Stimulated activated effector memory CD8-positive, alpha-beta T cell treated with anti-CD3 and anti-CD28 coated beads, Interleukin-12 subunit alpha, Interleukin-12 subunit beta, amount 100 ng/mL, for 72 hours (primary cell): ENCODE results near the gene ARHGEF17.

Experiments used
- ATAC-seq: fragments of 150-1000 bp; cut with Tn5 transposase; 2 replicates; pipeline ENCODE4 v1.10.0; 2021
- DNase-seq, 2 donors: peaks; one replicate each; pipeline ENCODE4 v3.0.0; 2021 to 2022; ENCODE audit warnings: low spot score in 2 of 2
- H3K27ac Mint-ChIP-seq: one replicate; pipeline ENCODE4 v1.8.0; 2022; ENCODE audit warnings: mild to moderate bottlenecking, mixed read lengths
- H3K36me3 Mint-ChIP-seq: one replicate; pipeline ENCODE4 v1.8.0; 2022; ENCODE audit warnings: mild to moderate bottlenecking, mixed read lengths
- H3K4me1 Mint-ChIP-seq: one replicate; pipeline ENCODE4 v1.8.0; 2022; ENCODE audit warnings: mixed read lengths
- H3K4me3 Mint-ChIP-seq: one replicate; pipeline ENCODE4 v1.8.0; 2022; ENCODE audit warnings: mild to moderate bottlenecking, mixed read lengths
- H3K9me3 Mint-ChIP-seq: one replicate; pipeline ENCODE4 v1.8.0; 2022; ENCODE audit warnings: mixed read lengths

ARHGEF17 gene

DNA sequence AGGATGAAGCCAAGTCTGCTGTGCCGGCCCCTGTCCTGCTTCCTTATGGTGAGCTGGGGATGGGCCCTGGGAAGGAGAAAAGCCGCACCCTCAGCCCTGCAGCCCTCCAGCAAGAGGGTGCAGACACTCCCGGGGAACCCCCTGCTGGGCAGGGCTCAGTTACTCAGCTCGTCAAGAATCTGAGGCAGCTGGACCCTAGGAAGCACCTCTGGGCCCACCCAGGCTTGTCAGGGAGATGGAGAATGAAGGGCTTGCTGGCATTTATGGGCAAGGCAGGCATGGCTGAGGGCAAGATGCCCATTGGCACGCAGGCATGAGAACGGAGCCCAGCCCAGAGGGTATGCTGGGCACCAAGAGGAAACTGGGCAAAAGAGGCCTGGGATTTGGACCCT lies 81.1 kb downstream of the ARHGEF17 start:
- H3K4me1 Mint-ChIP-seq: peaks cover 56% of the 10 kb centered on the region

DNA sequence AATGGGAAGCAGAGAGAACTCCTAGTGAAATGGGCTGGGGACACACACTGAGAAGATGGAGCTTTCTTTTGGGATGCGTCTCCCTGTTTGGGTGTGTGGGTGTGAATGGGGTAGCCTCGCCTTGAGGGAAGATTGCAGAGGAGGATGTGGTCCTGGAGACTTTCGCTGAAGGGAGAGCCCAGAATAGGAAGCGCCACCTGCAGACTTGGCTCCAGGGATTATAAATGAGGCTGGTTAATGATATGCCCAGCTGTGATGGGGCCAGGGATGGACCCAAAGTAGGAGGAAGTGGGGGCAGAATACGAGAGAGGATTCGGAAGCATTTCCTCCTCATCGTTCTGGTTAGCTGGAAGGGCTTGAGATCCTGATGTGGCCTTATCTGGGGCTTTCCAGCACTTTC lies 81.8 kb downstream of the ARHGEF17 start:
- ATAC-seq: no peak
- no peak for DNase-seq
- Mint-ChIP-seq H3K27ac (peak overlapping the region; percentile 60), H3K4me3 (no peak overlapping the region), H3K9me3 (no peaks in the 10 kb centered on the region), H3K4me1 (peaks cover 48% of the 10 kb centered on the region), H3K36me3 (peaks cover 64% of the 10 kb centered on the region)

More for the DNA sequence above, 81.1 kb downstream of the ARHGEF17 start:
- ATAC-seq: no peak
- Mint-ChIP-seq H3K4me3 (no peak overlapping the region), H3K27ac (peak overlapping the region; percentile 60), H3K9me3 (no peaks in the 10 kb centered on the region), H3K36me3 (peaks cover 61% of the 10 kb centered on the region)
- DNase-seq: no peak

DNA sequence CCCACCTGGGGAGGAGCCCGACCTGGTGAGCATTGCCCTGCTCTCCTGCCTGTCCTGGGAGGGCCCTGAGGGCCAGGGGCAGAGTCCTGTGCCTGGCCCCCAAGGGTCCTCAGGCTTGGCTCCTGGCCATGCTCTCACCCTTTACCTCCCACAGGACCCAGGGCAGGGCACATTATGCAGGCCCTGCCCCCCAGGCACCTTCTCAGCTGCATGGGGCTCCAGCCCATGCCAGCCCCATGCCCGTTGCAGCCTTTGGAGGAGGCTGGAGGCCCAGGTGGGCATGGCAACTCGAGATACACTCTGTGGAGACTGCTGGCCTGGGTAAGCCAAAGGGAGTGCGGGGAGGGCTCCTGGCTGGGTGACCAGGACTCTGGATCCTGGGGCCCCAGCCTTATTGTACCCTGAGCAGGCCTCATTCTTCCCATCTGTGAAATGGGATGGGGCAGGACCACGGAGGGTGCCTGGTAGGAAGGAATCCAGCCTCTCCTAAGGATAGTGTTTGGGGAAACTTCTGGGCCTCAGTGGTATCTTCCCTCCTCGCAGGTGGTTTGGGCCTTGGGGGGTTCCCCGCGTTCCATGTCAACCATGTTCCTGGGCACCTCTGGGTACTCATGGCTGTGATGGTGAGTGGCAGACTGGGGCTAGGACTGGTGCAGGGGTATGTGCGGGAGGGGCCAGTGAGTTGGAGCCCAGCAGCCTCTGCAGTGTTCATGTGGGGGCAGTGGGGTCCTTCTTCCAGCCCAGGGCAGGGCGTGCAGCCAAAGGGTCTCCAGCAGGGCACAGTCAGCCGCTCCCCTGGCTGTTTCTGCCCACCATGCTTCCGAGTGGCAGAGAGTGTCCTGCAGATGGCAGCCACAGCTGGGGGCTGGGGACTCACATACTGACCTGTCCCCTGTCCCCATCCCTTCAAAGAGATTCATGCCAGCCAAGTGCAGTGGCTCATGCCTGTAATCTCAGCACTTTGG lies 82.8 kb downstream of the ARHGEF17 start:
- ATAC-seq: no peak
- no peaks in the 10 kb centered on the region for H3K9me3 Mint-ChIP-seq
- H3K4me1 Mint-ChIP-seq: peaks cover 39% of the 10 kb centered on the region
- no peak overlapping the region for H3K4me3 Mint-ChIP-seq
- no peak for DNase-seq
- peak overlapping the region; percentile 60 for H3K27ac Mint-ChIP-seq
- peaks cover 68% of the 10 kb centered on the region for H3K36me3 Mint-ChIP-seq

DNA sequence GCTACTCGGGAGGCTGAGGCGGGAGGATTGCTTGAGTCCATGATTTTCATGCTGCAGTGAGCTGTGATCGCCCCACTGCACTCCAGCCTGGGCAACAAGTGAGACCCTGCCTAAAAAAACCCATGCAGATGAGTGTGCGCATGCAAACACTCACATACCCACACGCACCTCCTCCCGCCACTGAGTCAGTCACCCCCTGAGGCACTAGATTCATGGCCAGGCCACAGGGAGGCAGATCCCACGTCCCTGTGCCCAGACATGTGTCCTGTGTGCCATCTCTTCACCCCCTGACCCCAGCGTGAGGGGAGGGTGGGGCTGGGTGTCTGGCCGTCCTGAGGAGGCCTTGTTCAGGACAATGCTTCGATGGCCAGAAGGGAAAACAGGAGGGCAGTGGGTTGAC lies 83.6 kb downstream of the ARHGEF17 start:
- DNase-seq (no peak), ATAC-seq (no peak)
- Mint-ChIP-seq H3K27ac (no peak overlapping the region), H3K4me1 (peaks cover 34% of the 10 kb centered on the region), H3K36me3 (peaks cover 76% of the 10 kb centered on the region), H3K9me3 (no peaks in the 10 kb centered on the region), H3K4me3 (no peak overlapping the region)

DNA sequence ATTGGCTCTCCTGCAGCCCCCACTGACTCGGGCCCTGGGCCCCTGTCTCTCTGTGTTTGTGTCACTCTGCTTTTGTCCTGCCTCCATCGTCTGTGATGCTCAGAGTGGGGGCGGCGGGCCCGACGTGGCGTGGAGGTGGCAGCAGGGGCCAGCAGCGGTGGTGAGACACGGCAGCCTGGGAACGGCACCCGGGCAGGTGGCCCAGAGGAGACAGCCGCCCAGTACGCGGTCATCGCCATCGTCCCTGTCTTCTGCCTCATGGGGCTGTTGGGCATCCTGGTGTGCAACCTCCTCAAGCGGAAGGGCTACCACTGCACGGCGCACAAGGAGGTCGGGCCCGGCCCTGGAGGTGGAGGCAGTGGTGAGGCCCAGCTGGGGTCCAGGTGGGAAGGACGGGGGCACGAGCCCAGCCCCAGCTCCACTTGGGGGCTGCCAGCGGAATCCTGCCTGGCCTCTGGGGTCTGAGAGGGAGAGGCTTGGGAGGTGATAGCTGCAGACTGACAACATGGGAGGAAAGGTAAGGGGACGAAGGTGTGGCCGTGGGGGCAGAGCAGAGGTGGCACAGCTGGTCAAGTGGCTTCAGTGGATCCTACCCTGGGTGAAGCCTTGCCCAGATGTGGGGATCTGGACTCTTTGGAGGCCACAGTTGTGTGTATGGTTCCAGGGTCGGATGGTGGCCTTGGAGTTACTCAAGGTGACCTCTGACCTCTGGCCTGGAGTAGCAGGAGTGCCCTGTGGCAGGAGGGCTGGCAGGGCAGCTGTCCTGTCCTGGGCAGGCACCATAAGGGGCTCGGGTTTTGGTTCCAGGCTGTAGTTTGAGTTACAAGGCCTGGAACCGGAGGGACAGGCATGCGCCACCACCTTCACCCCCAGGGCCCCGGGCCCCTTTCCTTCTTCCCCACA lies 84.3 kb downstream of the ARHGEF17 start:
- no peak for ATAC-seq
- DNase-seq: no peak
- Mint-ChIP-seq H3K9me3 (no peaks in the 10 kb centered on the region), H3K27ac (no peak overlapping the region), H3K4me1 (peaks cover 32% of the 10 kb centered on the region), H3K36me3 (peaks cover 77% of the 10 kb centered on the region), H3K4me3 (no peak overlapping the region)

DNA sequence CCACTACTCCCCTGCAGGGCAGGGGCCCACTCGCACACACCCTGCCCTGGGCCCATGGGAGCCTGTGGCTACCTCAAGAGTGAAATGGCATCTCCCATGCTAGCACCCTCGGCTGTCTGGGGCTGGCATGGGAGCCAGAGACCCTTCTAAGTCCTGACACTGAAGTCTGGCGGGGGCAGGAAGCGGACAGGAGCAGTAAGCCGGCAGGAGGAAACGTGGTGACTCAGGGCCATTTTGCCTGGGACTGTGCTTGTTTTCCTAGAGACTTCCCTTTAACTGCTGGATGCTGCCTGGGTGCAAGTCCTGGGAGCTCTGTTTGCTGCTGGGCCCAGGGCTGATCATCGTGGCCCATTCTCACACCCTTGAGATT lies 84.9 kb downstream of the ARHGEF17 start:
- ATAC-seq (no peak), DNase-seq (no peak)
- Mint-ChIP-seq H3K36me3 (peaks cover 82% of the 10 kb centered on the region), H3K9me3 (no peaks in the 10 kb centered on the region), H3K4me1 (peaks cover 26% of the 10 kb centered on the region), H3K27ac (no peak overlapping the region), H3K4me3 (no peak overlapping the region)

DNA sequence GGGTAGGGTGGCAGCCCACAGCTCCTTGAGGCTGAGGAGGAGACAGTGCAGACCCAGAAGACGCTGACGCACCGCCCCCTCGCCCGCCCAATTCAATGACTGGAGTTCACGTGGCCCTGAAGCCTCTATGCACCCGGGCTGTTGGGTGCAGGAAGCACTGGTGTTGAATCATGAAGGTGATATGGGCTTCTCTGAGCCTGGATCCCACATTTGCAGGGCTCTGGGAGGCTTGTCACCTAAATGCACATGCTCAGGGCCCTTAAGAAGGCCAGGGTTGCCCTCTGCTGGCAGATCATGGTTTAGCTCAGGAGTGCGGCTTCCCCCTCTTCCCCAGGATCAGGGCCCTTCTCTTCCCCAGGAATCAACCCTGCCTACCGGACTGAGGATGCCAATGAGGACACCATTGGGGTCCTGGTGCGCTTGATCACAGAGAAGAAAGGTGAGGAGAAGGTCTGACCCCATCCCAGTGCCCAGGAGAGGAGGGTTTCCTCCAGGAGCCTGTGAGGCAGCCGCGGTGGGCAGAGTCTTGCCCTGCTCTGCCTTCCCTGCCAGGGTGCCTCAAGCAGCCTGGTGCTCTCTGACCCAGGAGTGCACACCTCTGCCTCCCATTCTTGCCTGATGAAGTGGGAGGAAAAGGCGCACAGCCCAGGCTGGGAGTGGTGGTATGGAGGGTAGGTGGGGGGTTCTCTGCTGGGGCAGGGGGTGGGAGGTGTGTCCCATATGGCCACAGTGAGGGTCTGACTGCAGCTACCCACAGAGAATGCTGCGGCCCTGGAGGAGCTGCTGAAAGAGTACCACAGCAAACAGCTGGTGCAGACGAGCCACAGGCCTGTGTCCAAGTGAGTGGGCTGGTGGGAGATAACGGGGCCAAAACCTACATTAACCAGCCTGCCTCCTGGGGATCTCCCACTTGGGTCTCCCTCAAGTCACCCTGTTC lies 85.7 kb downstream of the ARHGEF17 start:
- peaks cover 88% of the 10 kb centered on the region for H3K36me3 Mint-ChIP-seq

DNA sequence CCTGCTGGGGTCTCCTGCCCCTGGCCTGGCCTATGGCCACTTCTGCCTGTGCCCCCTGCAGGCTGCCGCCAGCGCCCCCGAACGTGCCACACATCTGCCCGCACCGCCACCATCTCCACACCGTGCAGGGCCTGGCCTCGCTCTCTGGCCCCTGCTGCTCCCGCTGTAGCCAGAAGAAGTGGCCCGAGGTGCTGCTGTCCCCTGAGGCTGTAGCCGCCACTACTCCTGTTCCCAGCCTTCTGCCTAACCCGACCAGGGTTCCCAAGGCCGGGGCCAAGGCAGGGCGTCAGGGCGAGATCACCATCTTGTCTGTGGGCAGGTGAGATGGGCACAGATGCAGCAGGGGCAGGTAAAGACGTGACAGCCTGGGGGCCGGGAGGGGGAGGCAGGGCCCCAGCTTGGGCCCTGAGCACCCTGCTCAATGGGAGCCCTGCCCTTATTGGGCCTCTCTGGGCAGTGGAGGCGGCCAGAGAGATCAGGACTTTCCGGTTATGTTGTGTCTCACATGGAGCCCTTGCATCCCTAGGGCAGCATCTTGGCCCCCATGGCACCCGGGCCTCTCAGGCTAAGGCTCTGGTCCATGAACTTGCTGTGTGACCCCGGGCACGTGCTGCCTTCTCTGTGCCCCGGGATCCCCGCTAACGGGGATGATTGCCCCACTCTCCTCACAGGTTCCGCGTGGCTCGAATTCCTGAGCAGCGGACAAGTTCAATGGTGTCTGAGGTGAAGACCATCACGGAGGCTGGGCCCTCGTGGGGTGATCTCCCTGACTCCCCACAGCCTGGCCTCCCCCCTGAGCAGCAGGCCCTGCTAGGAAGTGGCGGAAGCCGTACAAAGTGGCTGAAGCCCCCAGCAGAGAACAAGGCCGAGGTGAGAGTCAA lies 86.6 kb downstream of the ARHGEF17 start:
- Mint-ChIP-seq H3K4me3 (no peak overlapping the region), H3K9me3 (no peaks in the 10 kb centered on the region), H3K36me3 (peaks cover 95% of the 10 kb centered on the region), H3K27ac (no peak overlapping the region), H3K4me1 (peaks cover 19% of the 10 kb centered on the region)
- DNase-seq (no peak), ATAC-seq (no peak)

More for the DNA sequence above, 85.7 kb downstream of the ARHGEF17 start:
- Mint-ChIP-seq H3K27ac (no peak overlapping the region), H3K4me1 (peaks cover 20% of the 10 kb centered on the region), H3K9me3 (no peaks in the 10 kb centered on the region), H3K4me3 (no peak overlapping the region)
- peak; percentile 61 for ATAC-seq
- peak; percentile 28 to 75 for DNase-seq

DNA sequence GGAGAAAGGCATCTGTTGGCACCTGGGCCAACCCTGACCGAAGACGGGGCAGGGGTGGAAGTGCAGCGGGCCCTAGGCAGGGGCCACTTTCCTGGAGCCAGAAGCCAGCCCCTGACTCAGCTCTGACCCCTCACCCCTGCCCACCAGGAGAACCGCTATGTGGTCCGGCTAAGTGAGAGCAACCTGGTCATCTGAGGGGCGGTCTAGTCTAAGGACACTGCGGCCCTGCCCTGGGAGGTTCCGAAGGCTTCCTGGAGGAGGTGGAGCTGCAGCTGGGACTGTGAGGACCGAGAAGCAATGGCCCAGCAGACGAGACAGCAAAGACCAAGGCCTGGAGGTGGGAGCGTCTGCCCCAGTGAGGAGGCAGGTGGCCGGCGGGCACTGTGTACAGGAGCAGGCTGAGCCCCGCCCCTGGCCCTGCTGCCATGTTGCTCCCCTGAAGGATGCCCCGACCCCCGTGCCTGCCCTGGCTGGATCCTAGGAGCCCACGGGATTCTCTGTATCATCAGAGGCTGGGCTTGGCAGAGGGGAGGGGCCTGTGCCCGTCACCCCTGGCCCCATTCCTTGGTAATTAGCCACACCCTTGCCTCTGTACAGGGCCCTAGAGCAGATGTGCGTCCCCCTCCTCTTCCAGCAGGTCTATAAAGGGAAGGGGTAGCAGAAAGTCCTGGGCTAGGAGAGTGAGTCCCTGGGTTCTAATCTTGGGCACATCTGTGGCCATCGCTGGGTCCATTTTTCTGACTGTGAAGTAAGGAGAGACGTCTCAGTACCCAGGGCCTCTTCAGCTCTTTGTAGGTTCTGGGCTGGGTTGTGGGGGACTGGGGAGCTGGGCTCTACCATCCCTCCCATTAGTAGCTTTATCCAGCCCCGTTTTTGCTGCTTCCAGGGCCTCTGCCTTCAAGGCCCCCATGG lies 87.5 kb downstream of the ARHGEF17 start:
- Mint-ChIP-seq H3K4me3 (no peak overlapping the region), H3K4me1 (peaks cover 13% of the 10 kb centered on the region), H3K9me3 (no peaks in the 10 kb centered on the region), H3K36me3 (peaks cover 94% of the 10 kb centered on the region), H3K27ac (peak overlapping the region; percentile 83)
- no peak for DNase-seq
- ATAC-seq: no peak

DNA sequence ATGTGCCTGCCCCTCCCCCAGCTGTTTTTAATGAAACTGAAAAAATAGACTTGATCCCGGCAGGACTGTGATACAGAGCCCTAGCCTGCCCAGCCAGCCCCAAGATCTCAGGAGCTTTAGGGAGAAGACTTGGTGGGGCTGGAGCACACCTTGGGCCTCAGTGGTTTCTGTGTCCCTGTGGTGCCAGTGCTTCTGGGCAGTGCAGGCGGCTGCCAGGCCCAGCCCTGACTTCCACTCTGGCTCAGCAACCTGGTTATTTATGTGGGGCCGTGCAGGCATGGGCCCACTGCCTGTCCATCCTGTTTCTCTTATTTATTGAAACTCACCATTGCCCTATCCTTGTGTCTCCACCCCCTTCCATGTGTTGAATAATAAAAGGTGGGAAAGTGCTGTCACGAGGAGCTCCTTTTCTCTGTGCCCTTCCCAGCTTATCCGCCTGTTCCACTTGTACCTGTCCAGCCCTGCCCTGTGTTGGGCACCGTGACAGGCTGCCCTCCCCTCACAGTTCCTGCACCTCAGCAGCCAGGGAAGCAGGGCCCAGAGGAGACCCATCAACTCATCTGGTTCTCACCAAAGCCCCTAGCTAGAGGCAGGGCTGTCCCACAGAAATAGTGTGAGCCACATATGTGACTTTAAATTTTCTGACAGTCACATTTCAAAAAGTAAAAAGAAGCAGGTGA lies 88.3 kb downstream of the ARHGEF17 start:
- H3K4me3 Mint-ChIP-seq: no peak overlapping the region
- DNase-seq (no peak), ATAC-seq (no peak)
- peaks cover 13% of the 10 kb centered on the region for H3K4me1 Mint-ChIP-seq
- H3K9me3 Mint-ChIP-seq: no peaks in the 10 kb centered on the region
- peaks cover 96% of the 10 kb centered on the region for H3K36me3 Mint-ChIP-seq
- peak overlapping the region; percentile 83 for H3K27ac Mint-ChIP-seq

DNA sequence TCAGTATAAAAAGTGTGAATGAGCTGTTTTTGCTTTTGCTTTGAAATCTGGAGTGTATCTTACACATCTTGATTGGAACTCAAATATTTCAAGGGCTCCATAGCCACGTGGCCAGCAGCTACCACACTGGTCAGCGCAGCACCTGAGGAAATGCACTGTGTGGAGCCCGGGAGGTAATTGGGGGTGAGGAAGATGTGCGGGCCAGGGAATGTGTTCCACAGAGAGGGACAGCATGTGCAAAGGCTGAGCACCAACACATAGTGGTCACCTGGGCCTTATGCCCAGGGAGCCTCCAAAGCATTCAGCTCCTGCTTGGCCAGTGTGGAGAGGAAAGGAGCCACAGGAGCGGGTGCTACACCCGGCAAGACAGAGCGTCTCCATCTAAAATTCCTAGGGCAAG lies 88.9 kb downstream of the ARHGEF17 start:
- no peak overlapping the region for H3K4me3 Mint-ChIP-seq
- peaks cover 90% of the 10 kb centered on the region for H3K36me3 Mint-ChIP-seq
- peak overlapping the region; percentile 83 for H3K27ac Mint-ChIP-seq
- H3K4me1 Mint-ChIP-seq: peaks cover 13% of the 10 kb centered on the region
- H3K9me3 Mint-ChIP-seq: no peaks in the 10 kb centered on the region
- ATAC-seq (no peak), DNase-seq (no peak)

DNA sequence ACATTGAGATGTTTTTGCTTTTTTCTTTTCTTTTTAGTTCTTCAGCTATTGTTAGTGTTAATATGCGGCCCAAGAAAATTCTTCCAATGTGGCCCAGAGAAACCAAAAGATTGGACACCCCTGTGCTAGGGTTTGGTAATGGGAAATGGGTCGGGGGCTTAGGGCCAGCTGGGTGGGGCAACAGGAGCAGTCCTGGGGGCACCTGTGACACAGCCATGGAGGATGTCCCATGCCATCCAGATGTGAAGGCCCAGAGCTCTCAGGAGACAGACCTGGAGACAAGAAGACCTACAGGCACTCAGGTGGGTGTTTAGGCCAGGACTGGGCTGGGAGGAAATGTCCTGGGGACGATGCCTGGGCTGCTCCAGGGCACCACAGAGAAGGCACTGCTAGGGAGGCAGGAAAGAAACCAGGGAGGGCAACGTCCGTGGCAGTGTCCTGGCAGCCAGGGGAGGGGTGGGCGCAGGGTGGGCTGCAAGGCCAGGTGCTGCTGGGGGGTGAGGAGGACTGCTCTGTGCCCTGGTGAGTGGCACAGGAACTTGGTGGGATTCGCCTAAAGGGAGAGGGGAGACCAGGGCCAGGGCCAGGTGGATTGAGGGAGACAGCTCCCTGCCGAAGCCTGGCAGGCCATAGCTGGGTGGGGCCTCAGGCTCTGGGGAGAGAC lies 89.5 kb downstream of the ARHGEF17 start:
- no peak for DNase-seq
- Mint-ChIP-seq H3K36me3 (peaks cover 87% of the 10 kb centered on the region), H3K4me3 (no peak overlapping the region), H3K4me1 (peaks cover 8% of the 10 kb centered on the region), H3K9me3 (no peaks in the 10 kb centered on the region), H3K27ac (peak overlapping the region; percentile 83)
- no peak for ATAC-seq
